Measurements from ENCODE around the gene RAD51B.

The RAD51B gene

GRCh38 chr14:68172216-68172615 lies 352.6 kb downstream of the RAD51B start:
- no peak for TF ChIP-seq CTCF (IDR thresholded peaks at IDR 0.05)

- no peak for TF ChIP-seq CTCF (IDR thresholded peaks at IDR 0.05)
Observed at GRCh38 chr14:68172627-68173026, 353.0 kb downstream of the RAD51B start.

- TF ChIP-seq CTCF (IDR thresholded peaks at IDR 0.05), result no peak
Observed at GRCh38 chr14:68173227-68173972, 353.8 kb downstream of the RAD51B start.

- no peak for TF ChIP-seq CTCF (IDR thresholded peaks at IDR 0.05)
Observed at GRCh38 chr14:68174446-68174845, 354.9 kb downstream of the RAD51B start.

- TF ChIP-seq CTCF (IDR thresholded peaks at IDR 0.05), result no peak
Observed at GRCh38 chr14:68176687-68177086, 357.1 kb downstream of the RAD51B start.

- no peak for TF ChIP-seq CTCF (IDR thresholded peaks at IDR 0.05)
Observed at GRCh38 chr14:68177728-68178127, 358.1 kb downstream of the RAD51B start.

- no peak for TF ChIP-seq CTCF (IDR thresholded peaks at IDR 0.05)
Observed at GRCh38 chr14:68178282-68178681, 358.7 kb downstream of the RAD51B start.
